Memory B cell (primary cell): ENCODE measurements around the gene TSKU.

ENCODE experiments used
- ATAC-seq: fragments of 150-1000 bp; cut with Tn5 transposase; 2 replicates; pipeline ENCODE4 v1.10.0; 2021; ENCODE audit warnings: low read depth, mild to moderate bottlenecking, moderate library complexity
- DNase-seq, 2 donors: peaks; one replicate each; pipeline ENCODE4 v3.0.0; 2022; ENCODE audit warnings: low spot score in 2 of 2
- H3K27ac Mint-ChIP-seq: one replicate; pipeline ENCODE4 v1.8.0; 2022; ENCODE audit warnings: mild to moderate bottlenecking, moderate library complexity, mixed read lengths
- H3K27me3 Mint-ChIP-seq: one replicate; pipeline ENCODE4 v1.8.0; 2022; ENCODE audit warnings: mixed read lengths
- H3K36me3 Mint-ChIP-seq: one replicate; pipeline ENCODE4 v1.8.0; 2022; ENCODE audit warnings: mild to moderate bottlenecking, mixed read lengths
- H3K4me1 Mint-ChIP-seq: one replicate; pipeline ENCODE4 v1.8.0; 2022; ENCODE audit warnings: mixed read lengths
- H3K4me3 Mint-ChIP-seq: one replicate; pipeline ENCODE4 v1.8.0; 2022; ENCODE audit warnings: mild to moderate bottlenecking, moderate library complexity, mixed read lengths
- H3K9me3 Mint-ChIP-seq: one replicate; pipeline ENCODE4 v1.8.0; 2022; ENCODE audit warnings: mixed read lengths

TSKU gene

GRCh38 chr11:76761718-76762355 is 21.3 kb upstream of the TSKU start:
- DNase-seq (no peak), ATAC-seq (no peak)
- H3K36me3 Mint-ChIP-seq, result no peaks in the 10 kb centered on the region
- no peak overlapping the region for H3K27ac Mint-ChIP-seq
- no peaks in the 10 kb centered on the region for H3K4me1 Mint-ChIP-seq
- H3K27me3 Mint-ChIP-seq, result peaks cover 16% of the 10 kb centered on the region
- H3K4me3 Mint-ChIP-seq, result no peak overlapping the region
- no peaks in the 10 kb centered on the region for H3K9me3 Mint-ChIP-seq

DNA sequence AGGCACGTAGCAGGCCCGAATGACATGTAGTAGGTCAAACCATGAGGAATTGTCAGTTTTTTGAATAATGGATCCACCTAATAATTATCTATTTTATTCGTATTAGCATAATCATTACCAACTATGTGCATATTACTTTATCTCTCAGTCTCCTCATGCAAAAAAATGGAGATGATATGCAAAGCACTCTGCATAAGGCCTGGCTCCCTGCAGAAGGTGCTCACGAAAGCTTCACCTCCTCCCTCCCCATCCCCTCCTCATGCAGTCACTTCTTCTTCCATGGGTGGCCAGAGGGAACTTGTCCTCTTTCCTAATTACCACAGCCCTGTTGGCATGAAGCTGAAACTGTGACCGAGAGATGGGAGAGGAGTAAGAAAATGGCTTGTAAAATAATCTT is 20.8 kb upstream of the TSKU start:
- DNase-seq (no peak), ATAC-seq (no peak)
- H3K27ac Mint-ChIP-seq, result no peak overlapping the region
- H3K4me1 Mint-ChIP-seq, result no peaks in the 10 kb centered on the region
- no peak overlapping the region for H3K4me3 Mint-ChIP-seq
- peaks cover 16% of the 10 kb centered on the region for H3K27me3 Mint-ChIP-seq
- no peaks in the 10 kb centered on the region for H3K9me3 Mint-ChIP-seq
- no peaks in the 10 kb centered on the region for H3K36me3 Mint-ChIP-seq

DNA sequence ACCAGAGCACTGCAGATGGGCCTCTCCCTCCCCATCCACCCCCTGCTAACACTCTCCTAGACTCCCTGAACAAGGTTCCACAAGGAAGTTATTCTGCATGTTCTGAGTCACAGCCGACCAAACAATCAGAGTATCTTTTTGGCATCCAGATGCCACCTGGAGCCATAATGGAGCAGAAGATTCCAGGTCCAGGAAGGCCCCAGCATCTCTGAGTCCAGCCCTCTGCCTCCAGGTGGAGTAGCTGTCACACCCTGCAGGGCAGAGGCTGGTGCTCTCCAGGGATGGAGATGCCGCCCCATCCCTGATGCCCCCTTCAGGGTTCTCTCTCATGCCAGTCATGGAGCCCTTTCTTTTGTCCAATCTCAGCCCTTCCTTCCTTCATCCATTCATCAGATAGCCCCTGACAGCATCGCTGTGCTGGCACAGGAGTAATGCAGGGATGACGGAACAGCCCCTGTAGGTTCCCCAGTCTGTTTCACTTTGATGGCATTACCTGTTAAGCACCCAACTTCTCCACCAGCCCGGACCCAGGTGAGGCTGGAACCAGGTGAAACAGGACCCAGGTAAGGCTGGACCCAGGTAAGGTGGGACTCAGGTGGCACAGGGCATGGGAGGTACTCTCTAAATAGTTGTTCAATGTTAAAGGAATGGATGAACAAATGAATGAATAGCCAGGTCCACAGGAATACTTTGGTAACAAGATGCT is 20.1 kb upstream of the TSKU start:
- no peak for ATAC-seq
- Mint-ChIP-seq H3K27me3 (peaks cover 16% of the 10 kb centered on the region), H3K4me3 (no peak overlapping the region), H3K27ac (no peak overlapping the region), H3K4me1 (no peaks in the 10 kb centered on the region), H3K9me3 (no peaks in the 10 kb centered on the region), H3K36me3 (no peaks in the 10 kb centered on the region)
- no peak for DNase-seq

- Mint-ChIP-seq H3K36me3 (no peaks in the 10 kb centered on the region), H3K9me3 (no peaks in the 10 kb centered on the region), H3K4me1 (peaks cover 4% of the 10 kb centered on the region), H3K27me3 (peaks cover 15% of the 10 kb centered on the region), H3K4me3 (no peak overlapping the region), H3K27ac (no peak overlapping the region)
- DNase-seq (no peak), ATAC-seq (no peak)
Observed at GRCh38 chr11:76763573-76764346, 19.4 kb upstream of the TSKU start.

- no peaks in the 10 kb centered on the region for H3K9me3 Mint-ChIP-seq
- no peak for DNase-seq
- peaks cover 14% of the 10 kb centered on the region for H3K27me3 Mint-ChIP-seq
- H3K36me3 Mint-ChIP-seq, result no peaks in the 10 kb centered on the region
- no peak overlapping the region for H3K27ac Mint-ChIP-seq
- H3K4me3 Mint-ChIP-seq, result no peak overlapping the region
- ATAC-seq, result no peak
- peaks cover 6% of the 10 kb centered on the region for H3K4me1 Mint-ChIP-seq
Observed at GRCh38 chr11:76764941-76765665, 18.1 kb upstream of the TSKU start.

DNA sequence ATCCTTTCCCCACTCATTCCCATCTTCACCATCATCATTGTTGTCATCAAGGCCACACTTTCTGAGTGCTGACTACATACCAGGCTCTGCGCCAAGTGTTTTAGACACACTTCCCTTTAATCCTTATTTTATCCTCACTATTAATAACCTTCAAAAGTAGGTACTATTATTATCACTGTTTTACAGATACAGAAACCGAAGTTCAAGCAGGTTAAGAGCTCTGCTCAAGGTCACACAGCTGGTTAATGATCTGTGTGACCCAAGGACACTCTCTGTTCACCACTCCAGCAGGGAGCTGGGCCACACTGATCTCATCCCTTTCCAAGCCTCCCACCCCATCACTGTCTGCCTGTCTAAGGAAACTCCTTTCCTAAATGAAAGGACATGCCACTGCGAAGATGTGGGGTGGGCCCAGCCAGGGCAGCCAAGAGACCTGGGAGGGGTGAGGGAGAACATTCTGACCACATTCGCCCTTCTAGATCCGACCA is 17.2 kb upstream of the TSKU start:
- no peak for DNase-seq
- peaks cover 14% of the 10 kb centered on the region for H3K27me3 Mint-ChIP-seq
- H3K36me3 Mint-ChIP-seq, result no peaks in the 10 kb centered on the region
- H3K4me1 Mint-ChIP-seq, result peaks cover 6% of the 10 kb centered on the region
- no peaks in the 10 kb centered on the region for H3K9me3 Mint-ChIP-seq
- no peak for ATAC-seq
- H3K4me3 Mint-ChIP-seq, result no peak overlapping the region
- no peak overlapping the region for H3K27ac Mint-ChIP-seq

DNA sequence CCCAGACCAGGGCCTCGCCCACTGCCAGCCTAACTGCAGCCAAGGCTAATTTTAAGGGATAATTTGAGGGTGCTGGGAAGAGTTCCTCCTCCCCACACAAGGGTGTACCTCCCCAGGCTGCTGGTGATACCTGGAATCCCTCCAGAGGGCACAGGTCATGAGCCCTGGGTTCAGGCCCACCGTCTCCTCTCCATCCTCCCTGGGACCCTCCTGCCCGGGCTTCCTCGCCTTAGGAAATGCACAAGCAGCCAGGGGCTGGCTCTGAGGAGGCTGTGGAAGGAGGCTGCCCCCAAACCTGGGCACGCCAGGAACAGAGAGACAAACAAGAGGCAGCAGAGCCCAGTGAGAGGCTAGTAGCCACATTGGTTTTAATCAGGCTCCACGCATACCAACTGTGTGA is 16.6 kb upstream of the TSKU start:
- Mint-ChIP-seq H3K4me1 (peaks cover 6% of the 10 kb centered on the region), H3K4me3 (no peak overlapping the region), H3K36me3 (no peaks in the 10 kb centered on the region), H3K27me3 (peaks cover 19% of the 10 kb centered on the region), H3K9me3 (no peaks in the 10 kb centered on the region), H3K27ac (no peak overlapping the region)
- ATAC-seq, result no peak
- no peak for DNase-seq

- no peaks in the 10 kb centered on the region for H3K36me3 Mint-ChIP-seq
- no peak overlapping the region for H3K4me3 Mint-ChIP-seq
- H3K27me3 Mint-ChIP-seq, result peaks cover 19% of the 10 kb centered on the region
- H3K27ac Mint-ChIP-seq, result no peak overlapping the region
- no peaks in the 10 kb centered on the region for H3K9me3 Mint-ChIP-seq
- ATAC-seq, result no peak
- no peak for DNase-seq
- peaks cover 6% of the 10 kb centered on the region for H3K4me1 Mint-ChIP-seq
Observed at GRCh38 chr11:76767659-76768058, 15.5 kb upstream of the TSKU start.

DNA sequence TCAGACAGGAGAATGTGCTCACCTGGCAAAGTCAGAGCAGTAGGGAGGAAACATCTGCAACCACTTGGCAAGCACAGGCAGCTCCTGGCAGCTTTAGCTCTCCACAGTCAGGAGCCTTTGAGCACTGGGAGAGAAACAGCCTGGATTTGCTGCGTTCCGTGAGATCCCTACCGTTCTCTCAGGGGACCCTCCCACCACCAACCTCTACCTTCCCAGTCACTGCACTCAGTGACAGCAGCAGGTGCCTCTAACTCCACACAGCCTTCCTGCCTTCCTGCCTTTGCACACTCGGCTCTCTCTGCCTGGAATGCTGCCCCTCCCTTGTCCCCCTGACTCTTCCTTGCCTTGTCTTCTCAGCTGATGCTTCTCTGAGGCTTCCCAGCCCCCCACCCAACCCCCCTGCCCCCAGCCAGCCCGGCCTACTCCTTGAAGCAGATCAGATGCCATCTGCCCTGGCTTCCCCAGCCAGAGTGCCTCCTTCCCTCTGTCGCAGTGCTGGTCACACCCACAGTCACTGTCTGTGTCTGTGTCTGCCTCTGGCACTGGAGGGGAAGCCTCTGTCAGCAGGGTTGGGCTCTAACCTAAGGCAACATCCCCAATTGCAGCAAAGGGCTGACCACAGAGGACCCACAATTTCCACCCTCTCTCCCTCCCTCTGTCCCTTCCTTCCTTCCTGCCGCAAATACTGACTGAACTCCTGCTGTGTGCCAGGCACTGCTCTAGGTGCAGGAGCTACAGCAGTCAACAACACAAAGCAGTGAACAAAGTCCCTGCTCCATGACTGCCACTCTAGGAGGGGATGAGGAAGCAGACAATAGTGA is 14.9 kb upstream of the TSKU start:
- H3K4me3 Mint-ChIP-seq, result no peak overlapping the region
- no peak for DNase-seq
- peaks cover 21% of the 10 kb centered on the region for H3K27me3 Mint-ChIP-seq
- H3K36me3 Mint-ChIP-seq, result no peaks in the 10 kb centered on the region
- H3K27ac Mint-ChIP-seq, result no peak overlapping the region
- no peak for ATAC-seq
- H3K4me1 Mint-ChIP-seq, result peaks cover 6% of the 10 kb centered on the region
- no peaks in the 10 kb centered on the region for H3K9me3 Mint-ChIP-seq

GRCh38 chr11:76768909-76769560 is 14.1 kb upstream of the TSKU start:
- DNase-seq, result no peak
- no peaks in the 10 kb centered on the region for H3K36me3 Mint-ChIP-seq

DNA sequence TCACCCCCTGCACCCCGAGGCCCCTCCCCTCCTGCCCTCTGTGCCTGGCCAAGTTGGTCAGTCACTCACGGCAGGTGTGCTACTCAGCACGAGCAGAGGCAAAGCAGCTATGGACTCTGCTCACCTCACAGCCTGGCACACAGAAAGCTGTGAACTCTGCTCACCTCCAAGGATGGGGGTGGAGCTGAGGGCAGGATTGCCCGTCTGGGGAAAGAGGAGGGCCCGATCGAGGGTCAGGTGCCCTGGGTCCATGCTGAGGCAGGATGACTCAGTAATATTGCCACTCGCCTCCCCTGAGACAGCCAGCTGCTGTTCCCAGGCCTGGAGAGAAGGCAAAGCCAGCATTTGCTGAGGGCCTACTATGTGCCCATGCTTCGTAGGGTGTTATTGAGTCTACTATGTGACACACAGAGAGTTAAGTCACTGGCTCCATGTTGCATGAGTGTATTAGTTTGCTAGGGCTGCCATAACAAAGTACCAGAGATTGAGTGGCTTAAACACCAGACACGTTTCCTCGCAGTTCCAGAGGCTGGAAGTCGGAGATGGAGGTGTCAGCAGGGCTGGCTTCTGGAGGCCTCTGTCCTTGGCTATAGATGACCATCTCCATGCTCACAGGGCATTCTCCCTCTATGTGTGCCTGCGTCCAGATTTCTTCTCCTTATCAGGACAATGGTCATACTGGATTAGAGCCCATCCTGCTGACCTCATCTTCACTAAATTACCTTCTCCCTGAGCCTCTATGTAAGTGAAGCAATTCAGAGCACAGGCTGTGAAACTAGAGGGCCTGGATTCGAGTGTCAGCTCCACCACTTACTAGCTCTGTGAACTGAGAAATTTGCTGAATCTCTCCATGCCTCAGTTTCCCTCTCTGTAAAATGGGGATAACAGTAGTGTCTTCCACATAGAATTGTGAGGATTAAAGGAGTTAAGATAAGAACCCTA is 13.2 kb upstream of the TSKU start:
- no peaks in the 10 kb centered on the region for H3K36me3 Mint-ChIP-seq

More at GRCh38 chr11:76768909-76769560, 14.1 kb upstream of the TSKU start:
- H3K9me3 Mint-ChIP-seq, result no peaks in the 10 kb centered on the region
- peaks cover 21% of the 10 kb centered on the region for H3K27me3 Mint-ChIP-seq
- no peak overlapping the region for H3K4me3 Mint-ChIP-seq
- peaks cover 6% of the 10 kb centered on the region for H3K4me1 Mint-ChIP-seq
- ATAC-seq, result no peak
- H3K27ac Mint-ChIP-seq, result no peak overlapping the region

More for the DNA sequence above, 13.2 kb upstream of the TSKU start:
- Mint-ChIP-seq H3K27ac (no peak overlapping the region), H3K4me3 (no peak overlapping the region), H3K4me1 (peaks cover 6% of the 10 kb centered on the region), H3K27me3 (peaks cover 16% of the 10 kb centered on the region), H3K9me3 (no peaks in the 10 kb centered on the region)
- ATAC-seq (no peak), DNase-seq (no peak)
